IPS-11a (cell line): ENCODE data around the gene INPP4B.
"Not testable (repeated sequence)": the region's sequence is repeated elsewhere in the genome, so short reads cannot be mapped to it uniquely, and the experiment has no call there.

ENCODE experiments used
- H3K4me3 ChIP-seq: one replicate; pipeline ENCODE4 v1.5.1; 2013; ENCODE audit warnings: low read depth, low read length, control low read depth

The INPP4B gene

GRCh38 chr4:142110136-142110535 is 736.0 kb downstream of the INPP4B start:
- no peak overlapping the region for H3K4me3 ChIP-seq

GRCh38 chr4:142104041-142104440 is 742.1 kb downstream of the INPP4B start:
- H3K4me3 ChIP-seq: no peak overlapping the region

GRCh38 chr4:142101401-142101800 is 744.7 kb downstream of the INPP4B start:
- H3K4me3 ChIP-seq: no peak overlapping the region

- no peak overlapping the region for H3K4me3 ChIP-seq
These were observed 745.2 kb downstream of the INPP4B start for GRCh38 chr4:142100941-142101340.

GRCh38 chr4:142098900-142099545 is 747.1 kb downstream of the INPP4B start:
- no peak overlapping the region for H3K4me3 ChIP-seq

- H3K4me3 ChIP-seq: no peak overlapping the region
These were observed 747.7 kb downstream of the INPP4B start for GRCh38 chr4:142098380-142098779.

- H3K4me3 ChIP-seq: no peak overlapping the region
These were observed 749.1 kb downstream of the INPP4B start for GRCh38 chr4:142097015-142097414.

GRCh38 chr4:142095886-142096605 is 750.1 kb downstream of the INPP4B start:
- no peak overlapping the region for H3K4me3 ChIP-seq

- H3K4me3 ChIP-seq: no peak overlapping the region
These were observed 753.2 kb downstream of the INPP4B start for GRCh38 chr4:142092941-142093340.

GRCh38 chr4:142091691-142092182 is 754.4 kb downstream of the INPP4B start:
- H3K4me3 ChIP-seq: no peak overlapping the region

- H3K4me3 ChIP-seq: no peak overlapping the region
These were observed 755.0 kb downstream of the INPP4B start for GRCh38 chr4:142091085-142091513.

GRCh38 chr4:142088906-142089305 is 757.2 kb downstream of the INPP4B start:
- no peak overlapping the region for H3K4me3 ChIP-seq

- H3K4me3 ChIP-seq: no peak overlapping the region
These were observed 760.4 kb downstream of the INPP4B start for GRCh38 chr4:142085513-142086292.

- no peak overlapping the region for H3K4me3 ChIP-seq
These were observed 762.8 kb downstream of the INPP4B start for GRCh38 chr4:142083264-142083663.

- no peak overlapping the region for H3K4me3 ChIP-seq
These were observed 765.1 kb downstream of the INPP4B start for GRCh38 chr4:142081025-142081424.

- no peak overlapping the region for H3K4me3 ChIP-seq
These were observed 766.1 kb downstream of the INPP4B start for GRCh38 chr4:142079959-142080358.

GRCh38 chr4:142077048-142077447 is 769.1 kb downstream of the INPP4B start:
- H3K4me3 ChIP-seq: no peak overlapping the region

- not testable (repeated sequence) for H3K4me3 ChIP-seq
These were observed 777.8 kb downstream of the INPP4B start for GRCh38 chr4:142068304-142068703.

- H3K4me3 ChIP-seq: not testable (repeated sequence)
These were observed 779.5 kb downstream of the INPP4B start for GRCh38 chr4:142066562-142066961.

GRCh38 chr4:142065086-142065647 is 780.9 kb downstream of the INPP4B start:
- no peak overlapping the region for H3K4me3 ChIP-seq

- H3K4me3 ChIP-seq: no peak overlapping the region
These were observed 781.9 kb downstream of the INPP4B start for GRCh38 chr4:142064181-142064580.
